ENCODE measurements around the gene MSANTD2.

- TF ChIP-seq CTCF (IDR thresholded peaks at IDR 0.05; ENCODE audit: low read depth, low read length, poor library complexity, severe bottlenecking) (no peak), EZH2phosphoT487 (IDR thresholded peaks at IDR 0.05; ENCODE audit: borderline replicate concordance, low read length) (no peak)
These were observed 29.8 kb upstream of the MSANTD2 start for GRCh38 chr11:124829986-124830385.

All from DOHH2 (cell line).